ENCODE results near the gene FARS2. TPM values are rescaled to one million over a fixed set of nuclear protein-coding genes. Genes with fewer than 3 reads are reported as not detected.

The FARS2 gene
- total and polyA plus RNA-seq, 2 experiments from 2014 or later: 9.9 to 15.4 TPM

DNA sequence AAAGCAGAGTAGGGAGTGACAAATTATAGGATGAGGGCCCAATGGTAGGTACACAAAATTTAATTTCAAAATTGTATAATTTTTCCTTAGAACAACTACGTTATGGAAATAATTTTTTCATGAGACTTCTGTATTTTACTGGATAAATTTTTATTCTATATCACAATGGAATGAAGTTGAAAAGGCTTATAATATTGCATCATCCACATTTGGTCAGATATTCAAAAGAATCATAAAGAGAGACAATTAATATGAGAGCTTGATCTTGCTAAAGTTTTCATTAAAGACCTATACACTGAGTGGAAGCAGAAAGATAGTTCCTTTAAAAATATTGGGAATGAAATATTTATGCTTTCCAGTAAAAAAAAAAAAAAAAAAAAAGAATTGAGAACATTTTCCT is 242.8 kb downstream of the FARS2 start:
- H3K9me2 ChIP-seq (replicated peaks; ENCODE audit: insufficient read depth): no peaks in the 10 kb centered on the region

DNA sequence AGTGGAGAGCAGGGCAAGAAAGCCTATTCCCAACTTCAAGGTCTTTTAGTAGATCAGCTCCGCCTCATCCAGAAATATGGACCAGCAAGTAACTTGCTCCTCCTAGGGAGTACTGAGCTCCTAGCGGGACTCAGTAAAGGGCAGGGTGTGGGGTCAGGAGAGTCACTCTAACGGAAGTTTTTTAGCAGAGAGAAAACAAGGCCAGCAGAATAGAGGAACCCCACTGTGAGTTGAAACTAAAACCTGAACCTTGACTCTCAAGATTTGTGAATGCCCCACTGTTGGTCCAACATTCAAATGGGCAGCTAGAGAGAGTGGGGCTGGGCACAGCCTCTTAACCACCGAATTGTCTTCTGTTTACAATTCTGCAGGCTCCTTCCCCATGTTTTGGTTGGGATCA is 244.8 kb downstream of the FARS2 start:
- H3K4me2 ChIP-seq: no peak overlapping the region
- WGBS (ENCODE audit: low lambda C conversion rate, missing lambda C conversion rate): 90% methylated on average over 4 of the region's 4 CpGs
- no peak overlapping the region for H2AFZ ChIP-seq
- no peaks in the 10 kb centered on the region for H3K9me2 ChIP-seq (replicated peaks; ENCODE audit: insufficient read depth)
- H3K36me3 ChIP-seq (replicated peaks; ENCODE audit: insufficient read depth, low read depth): no peaks in the 10 kb centered on the region
- no peaks in the 10 kb centered on the region for H3K27me3 ChIP-seq
- no peak overlapping the region for H3K27ac ChIP-seq
- no peaks in the 10 kb centered on the region for H3K79me2 ChIP-seq
- H4K20me1 ChIP-seq (ENCODE audit: insufficient read depth, poor library complexity, severe bottlenecking): no peaks in the 10 kb centered on the region
- H3K9me3 ChIP-seq (ENCODE audit: low read depth): no peaks in the 10 kb centered on the region
- H3K4me1 ChIP-seq (ENCODE audit: insufficient read depth): no peaks in the 10 kb centered on the region
- H3K4me3 ChIP-seq: no peak overlapping the region
- TF ChIP-seq EZH2 (IDR thresholded peaks at IDR 0.05; ENCODE audit: borderline replicate concordance) (no peak), EZH2phosphoT487 (IDR thresholded peaks at IDR 0.05; ENCODE audit: low read depth, severe bottlenecking, unreplicated experiment) (no peak)
- TF ChIP-seq, protein P1, sequence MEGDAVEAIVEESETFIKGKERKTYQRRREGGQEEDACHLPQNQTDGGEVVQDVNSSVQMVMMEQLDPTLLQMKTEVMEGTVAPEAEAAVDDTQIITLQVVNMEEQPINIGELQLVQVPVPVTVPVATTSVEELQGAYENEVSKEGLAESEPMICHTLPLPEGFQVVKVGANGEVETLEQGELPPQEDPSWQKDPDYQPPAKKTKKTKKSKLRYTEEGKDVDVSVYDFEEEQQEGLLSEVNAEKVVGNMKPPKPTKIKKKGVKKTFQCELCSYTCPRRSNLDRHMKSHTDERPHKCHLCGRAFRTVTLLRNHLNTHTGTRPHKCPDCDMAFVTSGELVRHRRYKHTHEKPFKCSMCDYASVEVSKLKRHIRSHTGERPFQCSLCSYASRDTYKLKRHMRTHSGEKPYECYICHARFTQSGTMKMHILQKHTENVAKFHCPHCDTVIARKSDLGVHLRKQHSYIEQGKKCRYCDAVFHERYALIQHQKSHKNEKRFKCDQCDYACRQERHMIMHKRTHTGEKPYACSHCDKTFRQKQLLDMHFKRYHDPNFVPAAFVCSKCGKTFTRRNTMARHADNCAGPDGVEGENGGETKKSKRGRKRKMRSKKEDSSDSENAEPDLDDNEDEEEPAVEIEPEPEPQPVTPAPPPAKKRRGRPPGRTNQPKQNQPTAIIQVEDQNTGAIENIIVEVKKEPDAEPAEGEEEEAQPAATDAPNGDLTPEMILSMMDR (IDR thresholded peaks at IDR 0.05; ENCODE audit: poor library complexity): no peak
- no peak for DNase-seq (ENCODE audit: low spot score)

More for the DNA sequence above, 242.8 kb downstream of the FARS2 start:
- Histone ChIP-seq H4K20me1 (ENCODE audit: insufficient read depth, poor library complexity, severe bottlenecking) (no peaks in the 10 kb centered on the region), H2AFZ (no peak overlapping the region), H3K4me2 (no peak overlapping the region), H3K27ac (no peak overlapping the region), H3K4me3 (no peak overlapping the region), H3K27me3 (no peaks in the 10 kb centered on the region), H3K9me3 (ENCODE audit: low read depth) (no peaks in the 10 kb centered on the region), H3K36me3 (replicated peaks; ENCODE audit: insufficient read depth, low read depth) (no peaks in the 10 kb centered on the region), H3K79me2 (no peaks in the 10 kb centered on the region), H3K4me1 (ENCODE audit: insufficient read depth) (no peaks in the 10 kb centered on the region)
- WGBS (ENCODE audit: low lambda C conversion rate, missing lambda C conversion rate): 96% methylated on average over 1 of the region's 1 CpG
- no peak for TF ChIP-seq EZH2phosphoT487 (IDR thresholded peaks at IDR 0.05; ENCODE audit: low read depth, severe bottlenecking, unreplicated experiment)
- TF ChIP-seq EZH2 (IDR thresholded peaks at IDR 0.05; ENCODE audit: borderline replicate concordance): no peak
- TF ChIP-seq, protein P1 (IDR thresholded peaks at IDR 0.05; ENCODE audit: poor library complexity): no peak
- no peak for DNase-seq (ENCODE audit: low spot score)

DNA sequence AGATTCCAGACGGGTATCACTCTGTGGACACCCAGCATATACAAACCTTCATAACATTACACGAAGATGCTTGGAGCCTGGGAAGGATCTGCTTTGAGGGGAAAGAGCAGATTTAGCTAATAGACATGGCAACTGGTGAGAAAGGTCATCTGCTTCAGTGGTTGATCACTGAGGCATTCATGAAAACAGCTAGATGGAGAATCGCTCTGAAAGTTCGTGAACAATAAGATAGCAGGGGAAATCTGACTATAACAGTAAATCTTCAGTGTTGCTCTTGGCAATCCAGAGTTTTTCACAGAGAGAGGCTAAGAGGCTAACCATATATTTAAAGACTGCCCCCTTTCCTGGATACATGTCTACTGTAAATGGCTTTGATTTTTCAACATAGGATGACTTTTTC is 245.3 kb downstream of the FARS2 start:
- Histone ChIP-seq H3K4me1 (ENCODE audit: insufficient read depth) (no peaks in the 10 kb centered on the region), H4K20me1 (ENCODE audit: insufficient read depth, poor library complexity, severe bottlenecking) (no peaks in the 10 kb centered on the region), H3K4me3 (no peak overlapping the region), H3K27ac (no peak overlapping the region), H3K9me2 (replicated peaks; ENCODE audit: insufficient read depth) (no peaks in the 10 kb centered on the region), H3K27me3 (no peaks in the 10 kb centered on the region), H3K79me2 (no peaks in the 10 kb centered on the region), H3K4me2 (no peak overlapping the region), H2AFZ (no peak overlapping the region), H3K9me3 (ENCODE audit: low read depth) (no peaks in the 10 kb centered on the region), H3K36me3 (replicated peaks; ENCODE audit: insufficient read depth, low read depth) (no peaks in the 10 kb centered on the region)
- DNase-seq (ENCODE audit: low spot score): no peak
- TF ChIP-seq, protein P1 (IDR thresholded peaks at IDR 0.05; ENCODE audit: poor library complexity): no peak
- no peak for TF ChIP-seq EZH2 (IDR thresholded peaks at IDR 0.05; ENCODE audit: borderline replicate concordance)
- 81% methylated on average over 4 of the region's 4 CpGs for WGBS (ENCODE audit: low lambda C conversion rate, missing lambda C conversion rate)

DNA sequence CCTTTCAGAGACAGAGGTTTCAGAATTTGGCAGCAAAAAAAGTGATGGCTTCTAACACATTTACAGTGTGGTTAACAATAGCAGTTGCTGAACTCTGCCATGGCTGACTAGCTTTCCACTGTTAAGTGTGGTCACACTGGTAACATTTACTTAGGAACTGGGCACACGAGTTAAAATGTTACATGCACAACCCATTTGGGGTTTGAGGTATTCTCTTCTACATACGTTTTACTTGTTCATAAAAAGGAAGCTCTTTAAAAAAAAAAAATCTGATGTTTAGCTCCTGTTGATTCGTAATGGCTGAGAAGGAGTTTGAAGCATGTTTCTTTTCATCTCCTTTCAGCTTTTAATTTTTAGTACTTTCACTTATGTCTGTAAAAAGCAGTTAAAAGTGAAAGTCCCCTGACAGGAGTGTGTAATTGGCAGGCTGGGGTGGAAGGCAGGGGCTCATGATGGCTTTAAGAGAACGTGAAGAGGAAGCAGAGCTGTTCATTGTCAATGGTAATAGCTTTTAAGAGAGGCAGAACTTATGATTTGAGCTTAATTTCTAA is 245.9 kb downstream of the FARS2 start:
- TF ChIP-seq EZH2 (IDR thresholded peaks at IDR 0.05; ENCODE audit: borderline replicate concordance) (no peak), EZH2phosphoT487 (IDR thresholded peaks at IDR 0.05; ENCODE audit: low read depth, severe bottlenecking, unreplicated experiment) (no peak)
- TF ChIP-seq, protein P1 (IDR thresholded peaks at IDR 0.05; ENCODE audit: poor library complexity): no peak
- no peak for DNase-seq (ENCODE audit: low spot score)
- Histone ChIP-seq H3K27ac (no peak overlapping the region), H3K9me2 (replicated peaks; ENCODE audit: insufficient read depth) (no peaks in the 10 kb centered on the region), H3K4me2 (no peak overlapping the region), H3K9me3 (ENCODE audit: low read depth) (no peaks in the 10 kb centered on the region), H3K4me3 (no peak overlapping the region), H2AFZ (no peak overlapping the region), H3K27me3 (no peaks in the 10 kb centered on the region), H3K4me1 (ENCODE audit: insufficient read depth) (no peaks in the 10 kb centered on the region), H3K79me2 (no peaks in the 10 kb centered on the region), H4K20me1 (ENCODE audit: insufficient read depth, poor library complexity, severe bottlenecking) (no peaks in the 10 kb centered on the region), H3K36me3 (replicated peaks; ENCODE audit: insufficient read depth, low read depth) (no peaks in the 10 kb centered on the region)
- WGBS (ENCODE audit: low lambda C conversion rate, missing lambda C conversion rate): 64% methylated on average over 4 of the region's 4 CpGs

All from hepatocyte (in vitro differentiated cells).